C4-2B (cell line): ENCODE data around the gene STK32C.

Experiments used
- ZFX ChIP-seq: fragments of 450-650 bp; IDR thresholded peaks from 2 replicates; pipeline ENCODE4 v1.6.1; 2017
- TF ChIP-seq, protein P1 (sequence below): fragments of 450-650 bp; conservative IDR thresholded peaks from 2 replicates; pipeline ENCODE4 v1.5.1; 2017; ENCODE audit warnings: mild to moderate bottlenecking

DNA sequence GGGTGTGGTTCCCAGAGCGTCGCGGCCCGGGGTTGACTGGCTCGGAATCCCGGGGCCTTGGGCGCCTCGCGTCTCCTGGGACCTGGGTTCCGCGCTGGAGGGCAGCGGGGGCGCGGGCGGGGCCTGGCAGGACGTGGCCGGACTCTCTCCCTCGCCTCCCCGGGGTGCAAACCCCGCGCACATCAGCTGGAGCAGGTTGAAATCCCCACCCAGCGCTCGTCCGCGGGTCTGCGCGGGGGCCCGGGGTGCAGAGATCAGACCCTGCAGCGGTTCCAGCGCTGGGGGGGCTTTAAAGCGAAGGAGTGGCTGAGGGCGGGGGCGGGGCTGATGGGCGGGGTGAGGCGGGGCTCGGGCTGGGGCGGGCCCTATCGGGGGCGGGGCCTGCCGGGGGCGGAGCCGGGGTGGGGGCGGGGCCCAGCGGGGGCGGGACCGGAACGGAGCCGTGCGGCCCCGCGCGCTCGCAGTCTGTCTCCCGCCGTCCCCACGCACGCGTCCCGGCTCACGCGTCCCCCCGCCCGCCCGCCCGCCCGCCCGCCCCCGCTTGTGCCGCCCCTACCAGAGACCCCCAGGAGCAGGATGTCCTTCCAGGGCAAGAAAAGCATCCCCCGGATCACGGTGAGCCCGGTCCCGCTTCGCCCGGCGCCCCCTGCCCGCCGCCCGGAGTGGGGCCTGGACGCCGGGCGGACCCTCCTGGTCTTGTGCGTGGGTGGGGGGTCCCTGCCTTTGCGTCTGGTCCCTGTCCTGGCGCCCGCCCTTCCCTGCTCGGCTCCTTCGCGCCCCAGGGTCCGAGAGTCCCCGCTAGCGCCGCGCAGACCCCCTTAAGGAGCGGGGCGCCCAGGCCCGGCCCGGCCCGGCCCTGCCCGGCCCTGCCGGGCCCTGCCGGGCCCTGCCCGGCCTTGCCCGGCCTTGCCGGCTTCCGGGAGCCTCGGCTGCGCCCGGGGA, 121.0 kb downstream of the STK32C start, which contains the start of gene DPYSL4:
- TF ChIP-seq, protein P1, sequence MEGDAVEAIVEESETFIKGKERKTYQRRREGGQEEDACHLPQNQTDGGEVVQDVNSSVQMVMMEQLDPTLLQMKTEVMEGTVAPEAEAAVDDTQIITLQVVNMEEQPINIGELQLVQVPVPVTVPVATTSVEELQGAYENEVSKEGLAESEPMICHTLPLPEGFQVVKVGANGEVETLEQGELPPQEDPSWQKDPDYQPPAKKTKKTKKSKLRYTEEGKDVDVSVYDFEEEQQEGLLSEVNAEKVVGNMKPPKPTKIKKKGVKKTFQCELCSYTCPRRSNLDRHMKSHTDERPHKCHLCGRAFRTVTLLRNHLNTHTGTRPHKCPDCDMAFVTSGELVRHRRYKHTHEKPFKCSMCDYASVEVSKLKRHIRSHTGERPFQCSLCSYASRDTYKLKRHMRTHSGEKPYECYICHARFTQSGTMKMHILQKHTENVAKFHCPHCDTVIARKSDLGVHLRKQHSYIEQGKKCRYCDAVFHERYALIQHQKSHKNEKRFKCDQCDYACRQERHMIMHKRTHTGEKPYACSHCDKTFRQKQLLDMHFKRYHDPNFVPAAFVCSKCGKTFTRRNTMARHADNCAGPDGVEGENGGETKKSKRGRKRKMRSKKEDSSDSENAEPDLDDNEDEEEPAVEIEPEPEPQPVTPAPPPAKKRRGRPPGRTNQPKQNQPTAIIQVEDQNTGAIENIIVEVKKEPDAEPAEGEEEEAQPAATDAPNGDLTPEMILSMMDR = no peak
- TF ChIP-seq ZFX = no peak
